SH-SY5Y (cell line): ENCODE measurements around the gene SRP54.

Source experiments
- GATA2 ChIP-seq: IDR thresholded peaks from 2 replicates; pipeline ENCODE4 v1.6.1; 2011; ENCODE audit warnings: mild to moderate bottlenecking, low read depth, low read length
- GATA3 ChIP-seq: IDR thresholded peaks from 2 replicates; pipeline ENCODE4 v1.6.1; 2011; ENCODE audit warnings: low read depth, mild to moderate bottlenecking, low read length, moderate library complexity

DNA sequence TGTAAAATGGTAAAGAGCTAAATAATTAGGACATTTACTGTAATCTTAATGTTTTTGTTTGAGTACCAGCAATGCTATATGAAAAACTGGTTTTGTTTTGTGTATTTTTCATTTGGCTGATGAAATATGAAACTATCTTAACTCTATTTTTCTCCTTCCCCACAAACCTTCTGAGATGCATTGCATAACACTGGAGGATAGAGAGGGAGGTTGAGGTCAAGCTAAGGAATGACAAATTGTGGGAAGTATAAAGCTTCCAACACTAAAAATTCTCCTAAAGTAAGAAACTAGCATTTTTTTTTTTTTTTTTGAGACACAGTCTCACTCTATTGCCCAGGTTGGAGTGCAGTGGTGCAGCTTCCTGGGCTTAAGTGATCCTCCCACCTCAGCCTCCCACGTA is 31.5 kb upstream of the SRP54 start:
- no peak for TF ChIP-seq GATA3
- no peak for TF ChIP-seq GATA2
